LNCaP clone FGC (cell line): ENCODE measurements around the gene METTL26.
A peak's percentile ranks its signal among the peaks of the same experiment; 100 is the strongest.

Experiments used
- DNase-seq: peaks from one replicate; pipeline ENCODE4 v3.0.0-alpha.2; 2011; ENCODE audit warnings: low read depth
- H3K4me3 ChIP-seq: 2 replicates; pipeline ENCODE4 v1.5.1; 2011; ENCODE audit warnings: mild to moderate bottlenecking, low read depth, low read length, control low read depth
- TF ChIP-seq, protein P1 (sequence below): IDR thresholded peaks from 2 replicates; pipeline ENCODE4 v1.5.1; 2012; ENCODE audit warnings: mild to moderate bottlenecking; ENCODE audit not compliant: control insufficient read depth, insufficient read depth; ENCODE audit errors: extremely low read depth

METTL26 gene

GRCh38 chr16:592518-593306 is 43.4 kb downstream of the METTL26 start:
- no peak for DNase-seq
- TF ChIP-seq, protein P1, sequence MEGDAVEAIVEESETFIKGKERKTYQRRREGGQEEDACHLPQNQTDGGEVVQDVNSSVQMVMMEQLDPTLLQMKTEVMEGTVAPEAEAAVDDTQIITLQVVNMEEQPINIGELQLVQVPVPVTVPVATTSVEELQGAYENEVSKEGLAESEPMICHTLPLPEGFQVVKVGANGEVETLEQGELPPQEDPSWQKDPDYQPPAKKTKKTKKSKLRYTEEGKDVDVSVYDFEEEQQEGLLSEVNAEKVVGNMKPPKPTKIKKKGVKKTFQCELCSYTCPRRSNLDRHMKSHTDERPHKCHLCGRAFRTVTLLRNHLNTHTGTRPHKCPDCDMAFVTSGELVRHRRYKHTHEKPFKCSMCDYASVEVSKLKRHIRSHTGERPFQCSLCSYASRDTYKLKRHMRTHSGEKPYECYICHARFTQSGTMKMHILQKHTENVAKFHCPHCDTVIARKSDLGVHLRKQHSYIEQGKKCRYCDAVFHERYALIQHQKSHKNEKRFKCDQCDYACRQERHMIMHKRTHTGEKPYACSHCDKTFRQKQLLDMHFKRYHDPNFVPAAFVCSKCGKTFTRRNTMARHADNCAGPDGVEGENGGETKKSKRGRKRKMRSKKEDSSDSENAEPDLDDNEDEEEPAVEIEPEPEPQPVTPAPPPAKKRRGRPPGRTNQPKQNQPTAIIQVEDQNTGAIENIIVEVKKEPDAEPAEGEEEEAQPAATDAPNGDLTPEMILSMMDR, result peak; percentile 38
- peak overlapping the region; percentile 41 for H3K4me3 ChIP-seq

DNA sequence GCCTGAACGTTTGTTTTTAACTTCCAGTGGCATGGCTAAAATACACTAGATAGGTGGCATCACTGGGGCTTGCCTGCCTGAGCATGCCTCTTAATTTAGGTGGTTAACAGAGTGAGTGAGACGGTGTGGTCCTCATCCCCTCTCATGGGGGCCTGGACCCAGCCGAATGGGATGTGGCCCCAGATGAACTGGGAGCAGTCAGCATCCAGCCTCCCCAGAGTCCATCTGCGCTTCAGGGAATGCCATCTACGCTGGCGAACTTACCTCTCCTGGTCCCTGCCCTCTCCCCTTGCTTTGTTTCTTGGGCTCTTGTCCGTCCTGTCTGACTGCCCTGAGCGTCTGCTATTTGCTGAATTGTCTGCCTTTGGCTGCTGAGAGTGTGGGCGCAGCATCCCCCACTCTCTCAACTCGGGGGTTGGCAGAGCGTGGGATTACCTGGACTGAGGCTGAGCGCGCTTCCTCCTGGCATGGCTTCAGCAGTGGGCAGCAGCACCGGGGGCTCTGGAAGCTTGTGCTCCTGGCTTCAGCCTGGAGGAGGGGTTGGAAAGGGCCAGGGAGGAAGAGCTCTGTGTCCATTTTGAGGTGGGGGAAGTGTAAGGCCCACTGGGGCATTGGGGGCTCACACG is 44.1 kb downstream of the METTL26 start:
- H3K4me3 ChIP-seq, result peak overlapping the region; percentile 41
- TF ChIP-seq, protein P1, result no peak

DNA sequence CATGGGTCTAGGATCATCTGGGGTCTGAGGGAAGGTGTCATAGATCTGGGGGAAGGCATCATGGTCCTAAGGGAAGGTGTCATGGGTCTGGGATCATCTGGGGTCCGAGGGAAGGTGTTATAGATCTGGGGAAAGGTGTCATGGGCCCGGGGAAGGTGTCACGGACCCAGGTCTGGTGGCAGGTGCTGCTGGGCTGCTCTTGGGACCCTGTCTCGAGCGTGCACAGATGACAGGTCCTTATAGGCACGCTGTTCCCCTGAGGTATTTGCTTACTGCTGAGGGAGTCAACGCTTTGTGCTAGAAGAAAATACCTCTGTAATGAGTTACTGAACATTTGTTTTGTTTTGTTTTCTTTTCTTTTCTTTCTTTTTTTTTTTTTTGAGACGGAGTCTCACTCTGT is 44.9 kb downstream of the METTL26 start:
- no peak for DNase-seq
- peak overlapping the region; percentile 64 for H3K4me3 ChIP-seq
- TF ChIP-seq, protein P1, result no peak

More for the DNA sequence above, 44.1 kb downstream of the METTL26 start:
- no peak for DNase-seq

DNA sequence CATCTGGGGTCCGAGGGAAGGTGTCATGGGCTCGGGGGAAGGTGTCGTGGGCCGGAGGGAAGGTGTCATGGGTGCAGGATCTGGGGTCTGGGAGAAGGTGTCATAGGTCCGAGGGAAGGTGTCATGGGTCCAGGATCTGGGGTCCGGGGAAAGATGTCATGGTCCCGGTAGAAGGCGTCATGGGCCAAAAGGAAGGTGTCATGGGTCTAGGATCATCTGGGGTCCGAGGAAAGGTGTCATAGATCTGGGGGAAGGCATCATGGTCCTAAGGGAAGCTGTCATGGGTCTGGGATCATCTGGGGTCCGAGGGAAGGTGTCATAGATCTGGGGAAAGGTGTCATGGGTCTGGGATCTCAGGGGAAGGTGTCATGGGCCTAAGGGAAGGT is 45.3 kb downstream of the METTL26 start:
- no peak for DNase-seq
- peak overlapping the region; percentile 64 for H3K4me3 ChIP-seq
- TF ChIP-seq, protein P1, result no peak

DNA sequence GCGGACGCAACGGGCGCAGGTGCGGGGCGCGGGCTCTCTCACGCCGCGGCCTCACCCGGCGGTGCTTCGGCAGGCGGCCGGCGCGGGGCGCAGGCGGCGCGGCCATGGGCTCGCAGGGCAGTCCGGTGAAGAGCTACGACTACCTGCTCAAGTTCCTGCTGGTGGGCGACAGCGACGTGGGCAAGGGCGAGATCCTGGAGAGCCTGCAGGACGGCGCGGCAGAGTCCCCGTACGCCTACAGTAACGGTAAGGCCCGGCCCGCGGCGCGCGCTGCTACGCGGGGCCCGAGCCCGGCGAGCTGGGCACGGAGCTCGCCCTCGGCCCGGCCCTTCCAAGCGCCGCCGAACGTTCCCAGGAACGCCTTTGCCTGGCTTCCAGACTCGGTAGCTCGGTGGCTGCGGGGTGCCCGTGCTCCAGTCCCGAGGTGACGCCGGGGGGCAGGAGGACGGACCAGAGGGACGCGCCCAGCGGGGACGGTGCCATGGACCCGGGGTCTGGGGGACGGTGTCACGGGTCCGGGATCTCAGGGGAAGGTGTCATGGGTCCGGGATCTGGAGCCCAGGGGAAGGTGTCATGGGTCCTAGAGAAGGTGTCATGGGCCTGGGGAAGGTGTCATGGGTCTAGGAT is 45.8 kb downstream of the METTL26 start:
- H3K4me3 ChIP-seq, result peak overlapping the region; percentile 64
- DNase-seq, result no peak
- TF ChIP-seq, protein P1, result no peak

- peak; percentile 92 for DNase-seq
- TF ChIP-seq, protein P1, result peak; percentile 23; the same call in 1 of the 2 replicates
These were observed 46.4 kb downstream of the METTL26 start, which contains the start of gene RAB40C for GRCh38 chr16:589658-590187. Gene RAB40C, plus strand, starts transcription at chr16:590066. Its CDS starts 226 bp downstream, at chr16:590292.

More at GRCh38 chr16:589658-590187, 46.4 kb downstream of the METTL26 start, which contains the start of gene RAB40C:
- peak within 1 kb of the TSS; percentile 89 for H3K4me3 ChIP-seq
